HL-60 (cell line): Measurements from ENCODE around the gene STRA6.

ENCODE experiments used
- CTCF ChIP-seq: IDR thresholded peaks from one replicate; pipeline ENCODE4 v1.5.1; 2011; ENCODE audit warnings: low read length, control low read depth, inconsistent platforms; ENCODE audit not compliant: insufficient read depth
- POLR2AphosphoS5 ChIP-seq: IDR thresholded peaks from 2 replicates; pipeline ENCODE4 v1.6.1; 2012; ENCODE audit warnings: low read depth

- TF ChIP-seq CTCF = no peak
- TF ChIP-seq POLR2AphosphoS5 = no peak
Measured at GRCh38 chr15:74130849-74131627, 71.5 kb downstream of the STRA6 start.
